CD4-positive, alpha-beta T cell treated with Interleukin-4 for 4 hours (primary cell): Measurements from ENCODE around the gene SLC25A42.
"Not testable (repeated sequence)": the region's sequence is repeated elsewhere in the genome, so short reads cannot be mapped to it uniquely, and the experiment has no call there.

Source experiments
- DNase-seq: peaks from one replicate; pipeline ENCODE4 v3.0.0-alpha.2; 2020

The SLC25A42 gene

GRCh38 chr19:19138109-19138981 lies 74.6 kb downstream of the SLC25A42 start, which contains the start of gene TMEM161A:
Gene TMEM161A (minus strand): TSS chr19:19138478. CDS start chr19:19138428, 50 bp downstream.
- peak; percentile 99 for DNase-seq

- no peak for DNase-seq
These were observed 76.1 kb downstream of the SLC25A42 start for GRCh38 chr19:19139876-19140229.

GRCh38 chr19:19140476-19140875 lies 76.7 kb downstream of the SLC25A42 start:
- no peak for DNase-seq

- no peak for DNase-seq
These were observed 78.6 kb downstream of the SLC25A42 start for GRCh38 chr19:19142347-19142746.

- DNase-seq = no peak
These were observed 81.5 kb downstream of the SLC25A42 start for GRCh38 chr19:19145281-19145680.

GRCh38 chr19:19145684-19146608 lies 82.2 kb downstream of the SLC25A42 start:
- peak; percentile 78 for DNase-seq

- no peak for DNase-seq
These were observed 83.1 kb downstream of the SLC25A42 start for GRCh38 chr19:19146865-19147264.

GRCh38 chr19:19147344-19147743 lies 83.5 kb downstream of the SLC25A42 start:
- no peak for DNase-seq

- DNase-seq = not testable (repeated sequence)
These were observed 84.7 kb downstream of the SLC25A42 start for GRCh38 chr19:19148504-19148903.

- no peak for DNase-seq
These were observed 85.6 kb downstream of the SLC25A42 start for GRCh38 chr19:19149435-19149834.

GRCh38 chr19:19151418-19151817 lies 87.6 kb downstream of the SLC25A42 start:
- DNase-seq = no peak

- no peak for DNase-seq
These were observed 89.0 kb downstream of the SLC25A42 start for GRCh38 chr19:19152668-19153384.

- DNase-seq = no peak
These were observed 91.1 kb downstream of the SLC25A42 start for GRCh38 chr19:19154768-19155494.

- no peak for DNase-seq
These were observed 91.9 kb downstream of the SLC25A42 start for GRCh38 chr19:19155495-19156219.

GRCh38 chr19:19157808-19158207 lies 94.0 kb downstream of the SLC25A42 start:
- DNase-seq = no peak

GRCh38 chr19:19159534-19159933 lies 95.7 kb downstream of the SLC25A42 start:
- DNase-seq = no peak

- no peak for DNase-seq
These were observed 96.8 kb downstream of the SLC25A42 start for GRCh38 chr19:19160461-19161035.

GRCh38 chr19:19162495-19162894 lies 98.7 kb downstream of the SLC25A42 start:
- no peak for DNase-seq
